Heart left ventricle (tissue), 13 donors: ENCODE measurements around the gene BEST1.

Experiments
- POLR2A ChIP-seq, 2 donors: fragments of 450-650 bp; IDR thresholded peaks; one replicate each; pipeline ENCODE4 v1.6.1; 2017; ENCODE audit warnings: antibody characterized with exemption in 2 of 2, mild to moderate bottlenecking in 2 of 2, moderate library complexity in 2 of 2
- TF ChIP-seq, protein P1 (sequence below), 12 donors: fragments of 200-600 bp; sonication (generic) in 4 of 12; IDR thresholded peaks; one replicate each; pipeline versions ENCODE4 v1.5.0 to v1.8.0; 2018 to 2022; ENCODE audit warnings: antibody characterized with exemption in 12 of 12, mild to moderate bottlenecking in 5 of 12
- donor health status: ischemic (EF 13 %, LVEDD 7.1; RV severe dilation, severe dysfunction).
- donor health status: DM: no; HTN: yes; CAD: no.
- donor health status: DM: no; HTN: no; CAD: no.
- donor health status: ischemic (EF 25% LVEDD 6.9; RV normal size, moderate dysfunction).
- donor health status: ischemic (EF 25% LVEDD 5.7; RV mildly dilated, moderate dysfunction).
- donor health status: ischemic (EF 35%, LVEDD 5.7; RV mildly dilated, moderate dysfunction).
- donor health status: nonischemic (EF 11% LVEDD 7.7; RV severe dilation, severe dysfunction).
- donor health status: DM: yes; HTN: yes; CAD: no.
- donor health status: PGD.
- donor health status: ischemic (EF 29% LVEDD 5.4; RV normal size, mild dysfunction).
- donor health status: nonischemic (EF 23%, LVEDD 6.1; RV moderate dilation, normal function).

GRCh38 chr11:62012451-62012831 is 62.3 kb downstream of the BEST1 start:
- no peak for TF ChIP-seq POLR2A (IDR thresholded peaks at IDR 0.05)
- TF ChIP-seq, protein P1, sequence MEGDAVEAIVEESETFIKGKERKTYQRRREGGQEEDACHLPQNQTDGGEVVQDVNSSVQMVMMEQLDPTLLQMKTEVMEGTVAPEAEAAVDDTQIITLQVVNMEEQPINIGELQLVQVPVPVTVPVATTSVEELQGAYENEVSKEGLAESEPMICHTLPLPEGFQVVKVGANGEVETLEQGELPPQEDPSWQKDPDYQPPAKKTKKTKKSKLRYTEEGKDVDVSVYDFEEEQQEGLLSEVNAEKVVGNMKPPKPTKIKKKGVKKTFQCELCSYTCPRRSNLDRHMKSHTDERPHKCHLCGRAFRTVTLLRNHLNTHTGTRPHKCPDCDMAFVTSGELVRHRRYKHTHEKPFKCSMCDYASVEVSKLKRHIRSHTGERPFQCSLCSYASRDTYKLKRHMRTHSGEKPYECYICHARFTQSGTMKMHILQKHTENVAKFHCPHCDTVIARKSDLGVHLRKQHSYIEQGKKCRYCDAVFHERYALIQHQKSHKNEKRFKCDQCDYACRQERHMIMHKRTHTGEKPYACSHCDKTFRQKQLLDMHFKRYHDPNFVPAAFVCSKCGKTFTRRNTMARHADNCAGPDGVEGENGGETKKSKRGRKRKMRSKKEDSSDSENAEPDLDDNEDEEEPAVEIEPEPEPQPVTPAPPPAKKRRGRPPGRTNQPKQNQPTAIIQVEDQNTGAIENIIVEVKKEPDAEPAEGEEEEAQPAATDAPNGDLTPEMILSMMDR (IDR thresholded peaks at IDR 0.05), result no peak
